ENCODE measurements around the gene KIAA0040. TPM values are rescaled to one million over a fixed set of nuclear protein-coding genes. Genes with fewer than 3 reads are reported as not detected.
"Not testable (repeated sequence)": the region's sequence is repeated elsewhere in the genome, so short reads cannot be mapped to it uniquely, and the experiment has no call there.

KIAA0040 gene
- total RNA-seq, 4 donors from 2014 or later: 3.3 to 22.7 (median 10.3) TPM

- no peak overlapping the region for H3K4me3 ChIP-seq
- intact Hi-C loops (cut with DNase I): no loop called here
- no peak overlapping the region for H3K27ac ChIP-seq
- peaks cover 0 to 8% (median 8%) of the 10 kb centered on the region in 3 donors for H3K9me3 ChIP-seq
- H3K4me1 ChIP-seq: no peaks in the 10 kb centered on the region
- TF ChIP-seq CTCF (IDR thresholded peaks at IDR 0.05): no peak
- no peak for TF ChIP-seq POLR2A (IDR thresholded peaks at IDR 0.05)
- WGBS, 2 donors: 73 to 83% methylated on average over 1 of the region's 1 CpG
- no peaks in the 10 kb centered on the region for H3K27me3 ChIP-seq
- no peak for DNase-seq
- H3K36me3 ChIP-seq: no peaks in the 10 kb centered on the region
These were observed 76.3 kb downstream of the KIAA0040 start for GRCh38 chr1:175116210-175116798.

GRCh38 chr1:175114996-175115395 lies 77.6 kb downstream of the KIAA0040 start:
- no peaks in the 10 kb centered on the region for H3K4me1 ChIP-seq
- no peaks in the 10 kb centered on the region for H3K36me3 ChIP-seq
- H3K27ac ChIP-seq: no peak overlapping the region
- H3K4me3 ChIP-seq: no peak overlapping the region
- intact Hi-C loops (cut with DNase I): no loop called here
- WGBS, 2 donors: 50% methylated on average over 1 of the region's 2 CpGs; no CpG with 5 or more reads in 1 of the 2 donors
- TF ChIP-seq POLR2A (IDR thresholded peaks at IDR 0.05) (no peak), CTCF (IDR thresholded peaks at IDR 0.05) (no peak)
- H3K9me3 ChIP-seq: peaks cover 0 to 8% (median 8%) of the 10 kb centered on the region in 3 donors
- DNase-seq: no peak
- H3K27me3 ChIP-seq: no peaks in the 10 kb centered on the region

- H3K4me3 ChIP-seq; H3K4me1 ChIP-seq; H3K9me3 ChIP-seq; intact Hi-C loops (cut with DNase I); H3K27ac ChIP-seq; H3K36me3 ChIP-seq; H3K27me3 ChIP-seq; DNase-seq: not testable (repeated sequence)
- 92 to 100% methylated on average over 1 to 19 of the region's 25 CpGs for WGBS, 2 donors
These were observed 84.2 kb downstream of the KIAA0040 start for GRCh38 chr1:175108331-175108820.

Other genes starting within 250 kb of the KIAA0040 start
- gene CACYBP, start 192.8 kb downstream of the KIAA0040 start, total RNA-seq: 10 to 100 TPM; 66.9 to 92.5 (median 82.1) TPM
- gene MRPS14, start 169.4 kb downstream of the KIAA0040 start, total RNA-seq: 10 to 100 TPM in 3 of 4 donors, 1 to 10 TPM in 1; 8.6 to 18.1 (median 15.4) TPM
- under 1 TPM in 2 of 4 donors, not detected in 2; under 0.01 to 0.09 TPM for gene TNN, start 124.9 kb downstream of the KIAA0040 start, total RNA-seq